ENCODE measurements around the gene CXCR6.

The CXCR6 gene

DNA sequence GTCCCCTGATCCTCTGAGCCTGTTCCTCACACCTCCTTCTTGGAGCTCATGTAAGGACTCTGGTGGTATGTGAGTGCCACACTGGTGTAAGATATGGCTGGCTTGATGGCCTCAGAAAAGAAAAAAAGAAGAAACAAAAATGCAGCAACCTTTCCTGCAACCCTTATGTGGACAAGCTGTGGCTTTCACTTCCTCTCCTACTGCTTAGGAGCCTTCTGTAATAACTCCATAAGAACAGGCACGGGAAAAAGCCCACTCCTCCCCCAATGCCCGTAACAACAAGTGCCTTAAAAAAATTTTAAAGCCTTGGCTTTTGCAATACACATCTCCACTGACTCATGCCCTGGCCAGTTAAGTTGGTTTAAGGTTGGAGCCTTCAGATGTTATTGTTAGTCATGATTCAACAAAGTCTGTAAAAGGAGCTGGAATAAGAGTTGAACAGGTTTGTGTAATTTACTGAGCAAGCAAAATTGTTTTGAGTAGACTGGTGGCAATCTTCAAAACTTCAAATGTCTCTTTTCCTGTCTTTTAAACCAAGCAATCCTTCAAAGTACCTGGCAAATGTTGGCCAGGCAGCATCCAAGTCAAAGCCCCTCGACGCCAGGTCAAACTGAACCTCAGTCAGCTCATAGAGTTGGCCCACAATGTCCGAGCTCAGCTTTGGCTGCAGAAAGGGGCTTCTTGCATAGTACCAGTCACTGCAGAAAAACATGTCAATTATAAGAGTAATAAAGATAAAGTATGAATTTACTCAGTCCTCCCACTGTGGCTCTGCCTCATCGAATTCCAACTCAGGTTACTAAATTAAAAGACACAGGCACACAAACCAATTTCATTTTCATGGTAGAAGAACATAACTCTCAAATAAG, 29.5 kb downstream of the CXCR6 start:
- no peak for DNase-seq

DNA sequence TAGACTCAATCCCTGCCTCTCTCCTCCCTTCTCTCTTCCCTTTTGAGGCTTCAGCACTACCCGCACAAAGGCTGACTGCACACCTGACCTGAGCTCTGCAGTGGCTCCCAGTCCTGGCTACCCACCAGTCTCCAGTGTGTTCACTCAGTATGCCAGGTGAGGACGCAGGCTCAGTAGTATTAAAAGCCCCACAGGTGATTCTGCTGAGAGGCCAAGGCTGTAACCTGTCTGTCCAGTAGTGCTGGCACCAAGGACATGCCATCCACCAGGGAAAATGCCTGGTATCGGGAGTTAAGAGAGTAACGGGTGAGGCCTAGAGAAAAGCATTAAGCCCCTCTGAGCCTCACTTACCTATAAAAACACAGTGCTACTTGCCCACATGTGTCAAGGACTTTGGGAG, 31.4 kb downstream of the CXCR6 start:
- DNase-seq = no peak

DNA sequence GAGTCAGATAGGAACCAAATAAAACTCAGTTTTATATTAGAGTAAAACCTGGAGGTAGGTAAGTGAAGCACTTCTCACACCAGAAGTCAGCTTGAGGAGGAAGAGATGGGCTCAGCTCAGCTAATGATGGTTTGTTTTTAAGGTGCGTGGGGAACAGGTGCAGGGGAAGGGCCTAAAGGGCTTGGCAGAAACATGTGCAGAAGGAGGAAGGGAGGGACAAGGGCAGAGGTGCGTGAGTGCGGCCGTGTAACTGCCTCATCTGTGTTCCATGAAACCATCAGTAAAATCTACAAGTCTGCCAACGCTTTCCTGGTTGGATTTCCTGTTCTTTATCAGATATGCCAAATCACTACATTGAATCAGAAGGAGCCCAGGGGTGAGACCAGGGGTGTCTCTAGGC, 32.4 kb downstream of the CXCR6 start:
- no peak for DNase-seq

DNA sequence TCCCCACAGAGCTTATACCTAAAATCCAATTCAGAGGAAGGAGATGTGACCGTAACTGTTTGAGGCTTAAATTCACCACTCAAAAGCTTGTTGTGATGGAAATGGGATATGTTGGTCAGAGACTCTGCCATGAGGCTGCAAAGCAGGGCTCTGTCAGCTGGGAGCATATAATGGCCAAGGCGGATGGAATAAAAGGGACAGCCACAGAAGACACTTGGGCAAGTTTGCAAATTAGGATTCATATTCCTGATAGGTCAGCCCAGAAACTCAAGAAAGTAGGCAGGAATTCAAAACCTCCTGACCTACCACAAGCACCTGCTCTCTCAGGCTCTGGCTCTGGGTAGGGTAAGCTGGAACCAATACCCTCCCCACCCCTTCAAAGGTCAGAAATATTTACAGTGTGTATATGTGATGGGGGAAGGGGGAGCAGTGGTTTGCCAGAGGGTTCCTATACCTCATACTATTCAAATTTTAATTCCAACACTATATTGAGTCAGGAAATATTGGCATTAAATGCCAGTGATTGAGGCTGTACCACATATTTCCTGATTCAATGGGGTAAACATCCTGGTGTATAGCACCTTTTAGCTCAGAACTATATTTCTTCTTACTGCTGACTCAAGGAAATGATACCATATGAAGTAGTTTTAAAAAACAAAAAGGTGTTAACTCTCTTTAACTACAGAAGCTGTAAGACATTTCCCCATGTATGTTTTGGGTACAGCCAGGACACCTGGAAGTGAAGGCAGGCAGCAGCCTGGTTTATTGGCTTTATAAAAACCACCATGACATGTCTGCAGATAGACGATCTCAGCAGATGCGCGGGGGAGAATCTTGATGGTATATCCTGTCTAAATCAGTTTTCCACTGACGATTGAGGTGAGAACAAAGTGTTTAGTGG, 33.2 kb downstream of the CXCR6 start:
- DNase-seq = no peak

DNA sequence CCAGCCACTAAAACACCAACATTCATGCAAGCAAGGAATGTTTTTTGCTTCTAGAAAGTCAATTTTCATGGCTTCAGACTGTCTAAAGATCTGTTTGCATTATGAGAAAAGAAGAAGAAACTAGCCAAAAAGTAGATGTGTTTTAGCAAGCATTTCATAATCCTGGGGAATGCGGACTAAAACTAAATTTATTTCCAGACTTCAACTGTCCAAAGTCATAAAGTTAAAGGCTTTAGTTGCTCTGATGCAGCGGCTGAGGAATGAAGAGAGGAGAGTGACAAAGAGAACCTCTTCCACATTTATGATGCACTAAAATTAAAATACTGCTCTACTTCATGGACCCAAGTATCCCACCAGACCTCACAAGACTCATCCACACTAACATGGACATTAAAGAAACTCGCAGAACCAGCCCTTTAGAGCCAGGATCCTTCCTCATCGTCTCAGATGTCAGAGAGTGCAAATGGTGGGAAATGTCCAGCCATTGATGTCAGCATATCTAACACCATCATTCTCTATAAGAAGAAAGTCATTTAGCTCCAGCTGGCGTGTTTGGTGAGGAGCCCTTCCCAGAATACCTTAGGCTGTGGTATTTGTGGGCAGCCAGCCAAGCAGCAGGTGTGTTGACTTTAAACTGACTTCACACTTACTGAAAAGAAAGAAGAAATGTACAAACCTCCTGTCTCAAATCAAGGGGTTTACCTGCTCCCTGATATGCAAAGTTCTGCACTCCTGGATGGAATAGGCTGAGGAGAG, 34.9 kb downstream of the CXCR6 start:
- DNase-seq = no peak

DNA sequence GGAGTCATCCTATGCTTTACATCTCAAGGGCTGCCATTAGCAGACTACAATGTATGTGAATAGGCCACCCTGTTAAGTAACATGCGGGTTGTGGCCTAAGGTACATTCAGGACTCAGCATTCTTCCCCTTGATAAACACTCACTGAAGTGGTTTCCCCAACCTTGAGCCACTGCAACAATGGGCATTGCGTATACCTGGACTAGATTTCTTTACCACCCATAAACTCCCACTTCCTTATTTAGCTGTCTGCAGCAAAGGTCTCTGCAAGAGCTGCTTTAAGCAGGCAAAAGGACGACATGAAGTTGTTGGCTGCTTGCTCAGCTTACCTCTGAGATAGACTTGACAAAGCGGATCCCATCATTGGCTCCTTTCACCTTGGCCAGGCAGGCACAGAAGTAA, 36.1 kb downstream of the CXCR6 start:
- no peak for DNase-seq

DNA sequence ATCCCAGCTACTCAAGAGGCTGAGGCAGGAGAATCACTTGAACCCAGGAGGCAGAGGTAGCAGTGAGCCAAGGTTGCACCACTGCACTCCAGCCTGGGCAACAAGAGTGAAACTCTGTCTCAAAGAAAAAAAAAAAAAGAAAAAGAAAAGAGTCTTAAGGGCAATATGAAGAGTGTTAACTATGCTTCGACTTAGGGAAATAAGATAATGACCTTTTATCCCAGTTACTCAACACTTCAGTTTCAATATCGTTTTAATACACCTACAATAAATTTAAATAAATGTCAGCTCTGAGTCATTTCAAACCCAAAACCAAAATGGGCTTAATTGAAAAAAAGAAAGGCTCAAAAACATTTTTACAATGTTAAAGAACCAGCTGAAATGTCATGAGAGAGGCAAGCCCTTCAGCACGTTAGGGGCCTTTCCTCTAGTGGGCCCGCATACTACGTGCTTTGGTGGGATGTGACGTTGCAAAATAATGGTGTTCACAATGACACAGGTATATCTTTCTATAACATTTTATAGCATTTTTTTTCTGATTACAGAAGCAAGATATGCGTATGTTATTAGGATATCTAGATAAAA, 37.1 kb downstream of the CXCR6 start:
- DNase-seq = no peak

DNA sequence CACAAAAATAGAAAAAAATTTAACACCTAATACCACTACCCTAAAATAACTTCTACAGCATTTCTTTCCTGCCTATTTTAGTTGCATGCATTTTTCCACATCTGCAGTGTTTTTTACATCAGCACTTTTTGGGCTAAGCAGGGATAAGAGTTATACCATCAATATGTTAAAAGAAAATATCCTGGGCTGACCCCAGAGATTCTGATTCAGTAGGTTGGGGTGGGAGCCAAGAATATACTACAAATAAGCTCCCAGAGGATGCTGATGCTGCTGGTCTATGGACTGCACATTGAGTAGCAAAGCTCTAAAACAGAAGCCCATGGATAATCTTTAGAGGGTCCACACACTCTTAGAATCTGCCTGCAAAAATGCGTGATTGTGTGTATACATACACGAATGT, 37.6 kb downstream of the CXCR6 start:
- DNase-seq = no peak

DNA sequence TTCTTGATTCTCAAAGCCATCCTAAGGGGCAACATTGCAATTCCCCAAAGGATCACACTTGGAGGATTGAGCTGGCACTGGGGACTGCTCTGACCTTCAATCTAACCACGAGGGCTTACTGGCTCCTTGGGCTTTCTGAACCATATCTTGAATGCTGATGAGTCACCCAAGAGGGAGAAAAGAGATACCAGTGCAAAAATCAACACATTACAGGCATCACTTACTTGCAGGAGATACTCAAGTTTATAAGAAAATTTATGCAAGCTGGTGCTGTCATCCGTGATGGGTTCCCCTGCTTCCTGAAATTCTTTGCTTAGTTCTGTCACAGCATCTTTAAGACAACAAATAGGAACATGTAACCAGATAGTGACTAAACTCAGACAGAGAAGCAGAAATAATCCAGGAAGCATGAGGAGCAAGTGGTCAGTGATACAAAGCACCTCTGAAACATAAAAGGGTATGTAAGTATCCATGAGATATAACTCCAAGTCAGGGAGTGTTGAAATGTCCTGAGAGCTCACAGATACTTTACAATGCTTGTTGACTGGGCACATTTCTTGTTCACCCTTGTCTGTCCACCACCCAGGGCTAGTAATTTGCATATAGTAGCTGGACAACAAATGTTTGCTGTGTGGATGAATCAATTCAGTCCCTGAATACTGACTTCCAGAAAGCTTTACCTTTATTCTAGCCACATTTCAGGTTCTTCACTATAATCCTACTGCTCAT, 38.2 kb downstream of the CXCR6 start:
- DNase-seq = no peak

DNA sequence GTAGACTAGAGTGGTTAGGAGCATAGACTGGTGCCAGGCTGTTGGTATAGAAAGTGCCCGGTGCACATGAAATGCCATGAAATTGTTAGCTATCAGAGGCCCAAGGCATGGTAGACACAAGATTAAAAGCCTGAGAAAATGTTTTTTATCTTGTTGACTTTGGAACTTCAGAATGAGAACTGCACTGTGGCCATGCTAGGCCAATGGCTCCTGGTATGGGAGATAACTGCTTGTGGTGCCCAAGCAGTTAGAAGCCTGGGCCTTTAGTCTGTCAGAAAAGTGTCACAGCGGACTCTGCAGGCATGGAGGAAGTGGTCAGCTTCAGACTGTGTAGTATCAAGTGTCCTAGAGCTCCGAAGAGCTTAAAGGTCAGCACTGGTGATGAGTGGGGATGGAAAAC, 40.5 kb downstream of the CXCR6 start:
- no peak for DNase-seq

DNA sequence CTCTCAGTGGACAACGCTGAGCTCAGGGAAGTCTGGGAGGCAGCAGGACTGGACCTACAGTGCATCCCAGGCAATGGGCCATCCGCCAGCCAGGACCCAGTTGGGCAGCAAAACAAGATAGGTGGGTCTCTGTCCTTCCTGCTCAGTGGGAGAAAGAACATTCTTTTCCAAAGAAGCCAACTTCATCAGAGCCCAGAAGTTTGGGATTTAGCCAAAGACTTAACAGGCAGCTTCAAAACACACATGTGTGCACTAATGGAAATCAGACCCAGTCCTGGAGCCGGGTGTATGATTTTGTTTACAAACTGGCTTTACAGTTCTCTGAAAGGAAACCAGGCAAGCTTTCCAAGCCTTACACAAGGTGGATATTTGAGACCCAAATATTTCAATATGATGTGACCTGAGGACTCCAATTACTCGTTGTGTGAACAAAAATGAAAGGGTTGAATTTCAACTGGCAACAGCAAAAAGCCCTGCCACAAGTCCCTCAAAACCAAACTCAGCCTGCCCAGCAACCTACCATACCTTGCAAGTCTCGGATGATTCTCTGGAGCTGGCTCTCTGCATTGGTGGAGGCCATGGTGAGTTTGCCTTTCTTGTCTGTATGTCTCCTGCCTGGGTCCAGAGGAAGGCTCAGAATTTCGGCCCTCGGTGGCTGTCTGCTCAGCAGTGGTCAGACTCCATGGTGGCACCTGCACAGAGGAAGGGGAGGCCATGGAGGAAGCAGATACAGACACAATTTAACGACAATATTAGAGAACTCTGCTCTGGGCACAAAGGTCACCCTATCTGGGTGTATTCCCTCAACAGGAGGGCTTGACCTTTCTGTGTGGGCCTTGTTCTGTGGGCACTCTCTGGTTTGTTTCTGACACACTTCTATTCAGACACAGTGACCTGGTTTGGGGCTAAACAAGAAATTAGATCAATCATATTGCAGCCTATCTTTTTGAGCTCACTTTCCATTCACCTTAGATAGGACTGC, 41.4 kb downstream of the CXCR6 start:
- DNase-seq = no peak

DNA sequence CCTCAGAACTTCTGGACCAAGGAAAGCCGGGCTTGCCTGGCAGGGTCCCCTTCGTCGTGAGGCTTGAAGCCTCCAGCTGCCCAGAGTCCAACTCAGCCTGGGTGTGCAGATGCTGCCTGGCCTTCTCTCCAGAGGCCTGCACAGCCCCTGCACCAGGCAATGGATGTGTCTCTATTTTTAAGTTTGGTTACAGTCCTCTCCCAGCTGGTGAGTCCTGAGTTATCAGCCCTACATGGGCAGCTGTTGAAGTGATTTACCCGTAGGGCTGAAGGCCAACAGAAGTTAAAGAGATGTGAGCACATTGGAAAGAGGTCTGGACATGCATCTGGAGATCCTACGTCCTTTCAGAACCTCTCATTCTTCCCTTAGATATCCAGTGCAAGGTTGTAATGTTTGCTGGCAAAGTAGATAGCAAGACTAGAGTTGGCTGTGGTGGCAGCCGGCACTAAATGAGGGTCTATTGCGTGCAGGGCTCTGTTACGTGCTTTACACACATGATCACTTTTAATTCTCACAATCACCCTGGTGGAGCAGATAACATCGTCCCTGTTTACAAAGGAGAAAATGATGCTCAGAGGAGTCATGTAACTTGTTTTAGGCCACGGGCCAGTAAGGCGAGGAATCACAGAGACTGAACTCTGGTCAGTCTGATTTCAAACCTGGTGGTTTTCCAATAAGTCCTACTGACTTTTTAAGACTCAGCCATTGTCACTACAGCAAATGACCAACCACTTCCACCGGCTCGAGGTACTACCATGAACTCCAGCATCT, 42.5 kb downstream of the CXCR6 start:
- no peak for DNase-seq

DNA sequence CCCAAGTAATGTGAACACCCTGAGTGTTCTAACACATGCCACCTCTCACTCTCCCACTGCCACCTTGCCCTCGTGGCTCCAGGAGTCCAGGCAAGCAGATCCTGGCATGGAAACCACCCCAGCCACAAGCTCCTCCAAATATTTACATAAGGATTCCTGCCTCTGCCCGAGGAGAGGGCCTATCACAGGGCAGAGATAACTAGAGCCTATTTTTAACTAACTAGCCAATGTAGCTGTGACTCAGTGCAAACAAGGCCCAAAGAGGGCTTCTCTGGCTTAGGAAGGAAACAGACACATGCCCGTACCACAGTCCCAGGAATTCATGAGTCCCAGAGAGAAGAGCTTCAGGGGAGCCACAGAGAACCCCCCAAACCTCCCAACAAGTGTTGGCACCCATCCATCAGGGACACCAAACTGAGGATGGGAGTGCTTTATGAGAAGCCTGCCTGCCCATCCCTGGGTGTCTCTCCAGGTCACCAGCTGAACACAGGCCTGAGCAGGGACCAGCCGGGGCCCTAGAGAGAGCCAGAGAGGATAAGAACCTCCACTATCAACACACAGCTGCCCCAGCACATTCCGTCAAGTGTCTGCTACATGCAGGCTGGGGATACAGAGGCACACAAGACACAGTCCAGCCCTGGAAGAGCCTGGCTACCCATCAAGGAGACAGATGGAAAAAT, 43.2 kb downstream of the CXCR6 start:
- peak; percentile 45 for DNase-seq

DNA sequence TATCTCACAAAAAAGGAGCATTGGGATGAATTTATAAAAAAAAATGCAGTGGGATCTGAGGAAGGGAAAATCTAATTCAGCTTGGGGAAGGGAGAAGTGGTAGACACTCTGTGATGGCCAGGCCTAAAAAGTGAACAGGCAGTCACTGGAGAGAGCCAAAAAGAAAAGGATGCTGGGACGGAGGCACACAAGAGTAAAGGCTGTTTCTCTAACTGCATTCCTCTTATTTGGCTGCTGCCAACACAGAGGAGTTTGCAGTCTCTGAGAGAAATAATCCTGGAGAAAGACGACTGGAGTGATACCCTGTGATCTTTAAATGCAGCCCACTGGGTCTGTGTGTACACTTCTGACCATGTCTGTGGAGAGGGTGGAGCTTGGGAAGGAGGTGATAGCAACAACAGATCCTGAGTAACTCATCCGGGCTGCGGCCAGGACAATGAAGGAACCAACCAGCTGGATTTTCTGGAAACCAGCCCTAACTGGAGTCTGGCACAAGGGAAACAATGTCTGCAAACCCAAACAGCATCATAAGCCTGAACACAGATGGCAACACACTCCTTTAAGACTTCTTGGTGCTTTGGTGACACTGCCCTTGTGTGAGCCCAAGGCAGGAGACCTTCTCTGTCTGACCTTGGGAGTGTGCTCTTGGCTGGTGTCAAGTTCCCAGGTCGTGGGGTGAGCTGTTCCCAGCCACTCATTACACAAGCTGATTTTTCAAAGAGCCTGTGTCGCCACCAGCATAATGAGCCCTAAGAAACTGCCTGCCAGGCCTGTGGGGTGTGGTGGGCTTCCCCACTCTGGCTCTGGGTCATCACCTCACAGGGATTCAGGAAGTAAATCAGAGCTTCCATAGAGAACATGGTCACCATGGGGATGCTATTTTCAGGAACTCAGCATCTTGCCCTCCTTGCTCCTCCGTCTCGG, 44.4 kb downstream of the CXCR6 start:
- DNase-seq = no peak

DNA sequence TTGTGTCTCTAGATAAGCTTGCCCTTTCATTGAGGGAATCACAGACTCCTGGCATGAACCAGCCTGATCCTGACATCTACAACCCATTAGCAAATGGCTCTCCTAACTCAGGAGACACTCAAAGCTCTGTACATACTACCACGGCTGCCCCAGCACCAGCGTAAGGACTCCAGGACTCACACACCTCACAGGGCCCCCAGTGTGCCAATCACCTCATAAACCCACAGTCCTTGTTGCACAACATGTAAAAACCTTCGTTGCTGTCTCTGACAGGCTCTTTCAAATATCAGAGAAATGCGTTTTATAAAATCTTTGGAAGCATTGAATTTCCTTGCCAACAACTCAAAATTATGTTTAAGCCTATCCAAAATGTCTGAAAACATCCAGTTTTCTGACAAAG, 45.1 kb downstream of the CXCR6 start:
- DNase-seq = no peak

DNA sequence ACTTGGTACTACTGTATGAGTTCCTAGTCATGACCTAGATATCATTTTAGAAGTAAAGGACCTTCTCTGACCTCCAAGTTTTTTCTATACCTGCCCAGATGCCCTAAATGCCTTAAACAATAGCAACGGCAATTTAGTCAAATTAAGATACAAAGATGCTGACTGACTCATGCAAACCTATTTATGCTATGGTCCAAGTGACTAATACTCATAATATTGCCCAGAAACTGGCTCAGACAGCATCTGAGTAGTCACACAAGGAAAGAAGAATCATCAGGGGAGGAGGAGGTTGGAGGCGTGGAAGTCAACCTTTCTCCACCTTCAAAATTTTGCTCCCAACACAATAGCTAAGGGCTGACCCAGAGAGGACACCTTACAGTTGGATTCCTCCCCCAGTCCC, 45.5 kb downstream of the CXCR6 start:
- DNase-seq = no peak

DNA sequence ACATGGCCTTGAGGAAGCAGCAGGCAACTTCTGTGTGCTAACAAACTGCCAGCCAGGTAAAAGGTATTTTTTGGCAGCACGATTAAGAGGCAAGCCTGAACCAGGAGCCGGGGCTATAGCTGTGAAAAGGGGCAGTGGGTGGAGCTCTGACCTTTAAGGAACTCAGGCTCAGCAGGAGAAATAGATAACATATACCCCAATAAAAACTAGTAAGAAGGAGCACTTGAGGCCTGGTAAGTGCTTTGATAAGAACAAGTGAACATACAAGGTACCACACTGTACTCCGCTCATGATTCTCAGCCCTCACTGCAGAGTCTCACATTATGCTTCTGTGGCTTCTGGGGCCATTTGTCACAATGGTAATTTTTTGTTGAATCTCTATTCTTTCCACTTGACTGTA, 46.9 kb downstream of the CXCR6 start:
- DNase-seq = no peak

DNA sequence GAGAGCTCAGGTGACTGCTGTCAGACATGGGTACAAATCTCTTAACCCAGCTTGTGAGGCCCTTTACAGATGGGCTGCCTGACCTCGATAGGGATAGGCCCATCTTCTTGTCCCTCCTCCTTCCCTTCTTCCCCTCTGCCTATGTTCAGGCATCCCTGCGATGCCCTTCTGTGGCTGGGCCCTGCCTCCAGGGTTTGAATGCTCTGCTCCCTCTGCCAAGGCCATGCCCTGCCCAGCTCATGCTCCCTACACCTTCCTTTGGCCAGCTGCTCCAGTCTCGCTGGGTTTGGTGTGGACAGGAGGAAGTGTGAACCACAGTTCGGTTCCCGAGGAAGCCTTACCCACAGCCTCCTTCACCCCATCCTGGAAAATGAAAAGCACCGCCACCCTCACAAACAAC, 48.1 kb downstream of the CXCR6 start:
- DNase-seq = no peak

Measured in DMS153 (cell line).